IPS-15b (cell line): ENCODE measurements around the gene ELMO3.

Experiments
- H3K27me3 ChIP-seq: one replicate; pipeline ENCODE4 v1.6.1; 2013; ENCODE audit warnings: low read length; ENCODE audit not compliant: control insufficient read depth, insufficient read depth
- H3K36me3 ChIP-seq: one replicate; pipeline ENCODE4 v1.6.1; 2013; ENCODE audit warnings: low read length; ENCODE audit not compliant: control insufficient read depth, insufficient read depth
- H3K4me1 ChIP-seq: one replicate; pipeline ENCODE4 v1.6.1; 2013; ENCODE audit warnings: mild to moderate bottlenecking, low read length; ENCODE audit not compliant: control insufficient read depth, insufficient read depth
- H3K4me3 ChIP-seq: one replicate; pipeline ENCODE4 v1.5.1; 2013; ENCODE audit warnings: low read depth, low read length
- H3K9ac ChIP-seq: one replicate; pipeline ENCODE4 v1.6.1; 2013; ENCODE audit warnings: low read depth, mild to moderate bottlenecking, low read length
- H3K9me3 ChIP-seq: one replicate; pipeline ENCODE4 v1.6.1; 2013; ENCODE audit warnings: mild to moderate bottlenecking, low read length; ENCODE audit not compliant: control insufficient read depth, insufficient read depth

The ELMO3 gene

GRCh38 chr16:67194260-67194659 is 4.7 kb upstream of the ELMO3 start:
- Histone ChIP-seq H3K9ac (no peak overlapping the region), H3K9me3 (no peaks in the 10 kb centered on the region), H3K27me3 (no peaks in the 10 kb centered on the region), H3K4me3 (no peak overlapping the region), H3K36me3 (peaks cover 53% of the 10 kb centered on the region), H3K4me1 (peaks cover 5% of the 10 kb centered on the region)

GRCh38 chr16:67195676-67196075 is 3.3 kb upstream of the ELMO3 start:
- H3K4me1 ChIP-seq = peaks cover 7% of the 10 kb centered on the region
- no peaks in the 10 kb centered on the region for H3K9me3 ChIP-seq
- H3K9ac ChIP-seq = no peak overlapping the region
- no peak overlapping the region for H3K4me3 ChIP-seq
- peaks cover 53% of the 10 kb centered on the region for H3K36me3 ChIP-seq
- no peaks in the 10 kb centered on the region for H3K27me3 ChIP-seq

- Histone ChIP-seq H3K36me3 (peaks cover 53% of the 10 kb centered on the region), H3K27me3 (no peaks in the 10 kb centered on the region), H3K4me1 (peaks cover 7% of the 10 kb centered on the region), H3K9ac (no peak overlapping the region), H3K4me3 (no peak overlapping the region), H3K9me3 (no peaks in the 10 kb centered on the region)
Measured at GRCh38 chr16:67196881-67197280, 2.0 kb upstream of the ELMO3 start.

DNA sequence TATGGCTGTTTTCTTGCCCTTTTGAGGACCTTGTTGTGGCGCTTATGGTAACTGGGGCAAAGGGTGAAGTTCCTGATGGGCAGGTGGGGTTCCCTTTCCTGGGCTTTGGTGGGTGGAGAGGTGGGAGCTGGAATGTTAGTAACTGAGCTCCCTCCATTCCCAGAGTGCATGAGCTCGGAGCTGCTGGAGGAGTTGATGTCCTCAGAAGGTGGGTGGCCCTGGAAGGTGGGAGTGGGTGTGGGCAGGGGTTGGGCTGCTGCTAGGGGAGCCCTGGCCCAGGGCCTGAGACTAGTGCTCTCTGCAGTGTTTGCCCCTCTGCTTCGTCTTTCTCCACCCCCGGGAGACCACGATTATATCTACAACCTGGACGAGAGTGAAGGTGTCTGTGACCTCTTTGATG is 1.2 kb upstream of the ELMO3 start:
- H3K27me3 ChIP-seq = no peaks in the 10 kb centered on the region
- H3K4me1 ChIP-seq = peaks cover 7% of the 10 kb centered on the region
- no peak overlapping the region for H3K4me3 ChIP-seq
- no peak overlapping the region for H3K9ac ChIP-seq
- H3K9me3 ChIP-seq = no peaks in the 10 kb centered on the region
- peaks cover 58% of the 10 kb centered on the region for H3K36me3 ChIP-seq

DNA sequence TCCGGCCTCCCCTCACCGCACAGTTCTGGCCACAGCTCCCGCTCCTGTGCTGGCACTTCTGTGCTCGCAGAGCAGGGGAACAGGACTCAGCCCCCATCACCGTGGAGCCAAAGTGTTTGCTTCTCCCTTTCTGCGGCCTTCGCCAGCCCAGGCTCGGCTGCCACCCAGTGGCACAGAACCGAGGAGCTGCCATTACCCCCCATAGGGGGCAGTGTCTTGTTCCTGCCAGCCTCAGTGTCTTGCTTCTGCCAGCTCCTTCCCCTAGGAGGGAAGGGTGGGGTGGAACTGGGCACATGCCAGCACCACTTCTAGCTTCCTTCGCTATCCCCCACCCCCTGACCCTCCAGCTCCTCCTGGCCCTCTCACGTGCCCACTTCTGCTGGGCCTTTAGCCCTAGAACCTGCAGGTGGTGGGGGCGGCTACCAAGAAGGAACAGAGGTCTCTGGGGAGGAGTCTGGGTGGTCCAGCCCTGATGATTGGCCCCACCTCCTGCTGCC is 645 bp upstream of the ELMO3 start:
- no peaks in the 10 kb centered on the region for H3K9me3 ChIP-seq

DNA sequence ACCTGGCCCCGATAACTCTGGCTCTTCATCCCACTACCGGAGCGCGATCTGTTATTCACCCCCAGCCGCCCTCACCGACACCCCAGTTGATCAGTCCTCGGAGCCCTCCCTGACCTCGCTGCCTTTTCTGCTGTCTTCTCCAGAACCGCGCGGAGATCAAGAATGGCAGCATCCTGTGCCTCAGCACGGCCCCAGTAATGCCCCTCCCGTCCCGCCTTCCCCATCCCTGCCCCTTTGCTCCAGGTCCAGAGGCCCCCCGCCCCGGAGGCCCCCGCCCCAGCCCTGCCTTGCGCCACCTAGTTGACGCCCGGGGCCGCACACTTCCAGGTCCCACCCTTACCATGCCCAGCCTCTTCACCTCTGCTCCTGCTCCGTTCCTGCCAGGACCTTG is 872 bp downstream of the ELMO3 start:
- peak overlapping the region; percentile 75 for H3K4me3 ChIP-seq
- peaks cover 4% of the 10 kb centered on the region for H3K4me1 ChIP-seq
- H3K9ac ChIP-seq = no peak overlapping the region
- no peaks in the 10 kb centered on the region for H3K9me3 ChIP-seq
- H3K36me3 ChIP-seq = peaks cover 46% of the 10 kb centered on the region
- H3K27me3 ChIP-seq = no peaks in the 10 kb centered on the region

More for the DNA sequence above, 645 bp upstream of the ELMO3 start:
- no peak overlapping the region for H3K9ac ChIP-seq
- H3K27me3 ChIP-seq = no peaks in the 10 kb centered on the region
- H3K4me1 ChIP-seq = peaks cover 5% of the 10 kb centered on the region
- H3K36me3 ChIP-seq = peaks cover 55% of the 10 kb centered on the region
- H3K4me3 ChIP-seq = peak overlapping the region; percentile 18

DNA sequence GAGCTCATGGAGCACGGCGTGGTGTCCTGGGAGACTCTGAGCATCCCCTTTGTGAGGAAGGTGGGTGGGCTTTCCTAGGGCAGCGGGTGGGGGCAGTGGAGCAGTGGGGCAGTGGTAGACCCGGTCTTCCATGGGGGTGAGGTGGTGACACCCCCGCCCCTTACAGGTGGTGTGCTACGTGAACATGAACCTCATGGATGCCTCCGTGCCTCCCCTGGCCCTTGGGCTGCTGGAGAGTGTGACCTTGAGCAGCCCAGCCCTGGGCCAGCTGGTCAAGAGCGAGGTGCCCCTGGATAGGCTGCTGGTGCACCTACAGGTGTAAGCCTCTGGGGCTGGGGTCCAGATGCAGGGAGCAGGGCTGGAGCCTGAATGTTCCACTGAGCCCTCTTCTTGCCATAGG is 1.6 kb downstream of the ELMO3 start:
- no peaks in the 10 kb centered on the region for H3K27me3 ChIP-seq
- peaks cover 4% of the 10 kb centered on the region for H3K4me1 ChIP-seq
- no peak overlapping the region for H3K9ac ChIP-seq
- H3K9me3 ChIP-seq = no peaks in the 10 kb centered on the region
- H3K4me3 ChIP-seq = no peak overlapping the region
- peaks cover 39% of the 10 kb centered on the region for H3K36me3 ChIP-seq

- Histone ChIP-seq H3K9ac (no peak overlapping the region), H3K4me1 (peaks cover 4% of the 10 kb centered on the region), H3K27me3 (no peaks in the 10 kb centered on the region), H3K36me3 (peaks cover 27% of the 10 kb centered on the region), H3K9me3 (no peaks in the 10 kb centered on the region), H3K4me3 (no peak overlapping the region)
Measured at GRCh38 chr16:67201411-67202345, 2.7 kb downstream of the ELMO3 start.

GRCh38 chr16:67202426-67202825 is 3.5 kb downstream of the ELMO3 start:
- peaks cover 21% of the 10 kb centered on the region for H3K36me3 ChIP-seq

DNA sequence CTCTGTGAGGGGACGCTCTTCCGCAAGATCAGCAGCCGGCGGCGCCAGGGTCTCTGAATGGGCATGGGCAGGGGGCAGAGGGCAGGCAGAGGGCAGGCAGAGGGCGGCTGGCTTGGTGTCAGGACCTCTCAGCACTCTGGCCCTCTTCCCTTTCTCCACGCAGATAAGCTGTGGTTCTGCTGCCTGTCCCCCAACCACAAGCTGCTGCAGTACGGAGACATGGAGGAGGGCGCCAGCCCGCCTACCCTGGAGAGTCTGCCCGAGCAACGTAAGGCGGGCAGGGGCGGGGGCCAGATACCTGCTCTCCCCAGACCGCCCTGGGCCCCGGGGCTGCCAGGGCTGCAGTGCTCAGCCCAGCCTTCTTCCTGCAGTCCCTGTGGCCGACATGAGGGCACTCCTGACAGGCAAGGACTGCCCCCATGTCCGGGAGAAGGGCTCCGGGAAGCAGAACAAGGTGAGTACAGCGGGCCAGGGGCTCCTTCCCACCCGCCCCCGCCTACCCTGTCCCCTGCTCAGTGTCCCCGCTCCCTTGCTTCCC is 4.1 kb downstream of the ELMO3 start:
- Histone ChIP-seq H3K4me1 (peaks cover 6% of the 10 kb centered on the region), H3K9me3 (no peaks in the 10 kb centered on the region), H3K36me3 (peaks cover 15% of the 10 kb centered on the region), H3K9ac (no peak overlapping the region), H3K27me3 (no peaks in the 10 kb centered on the region), H3K4me3 (no peak overlapping the region)

More at GRCh38 chr16:67202426-67202825, 3.5 kb downstream of the ELMO3 start:
- no peaks in the 10 kb centered on the region for H3K27me3 ChIP-seq
- no peak overlapping the region for H3K9ac ChIP-seq
- H3K4me1 ChIP-seq = peaks cover 6% of the 10 kb centered on the region
- no peak overlapping the region for H3K4me3 ChIP-seq
- no peaks in the 10 kb centered on the region for H3K9me3 ChIP-seq

DNA sequence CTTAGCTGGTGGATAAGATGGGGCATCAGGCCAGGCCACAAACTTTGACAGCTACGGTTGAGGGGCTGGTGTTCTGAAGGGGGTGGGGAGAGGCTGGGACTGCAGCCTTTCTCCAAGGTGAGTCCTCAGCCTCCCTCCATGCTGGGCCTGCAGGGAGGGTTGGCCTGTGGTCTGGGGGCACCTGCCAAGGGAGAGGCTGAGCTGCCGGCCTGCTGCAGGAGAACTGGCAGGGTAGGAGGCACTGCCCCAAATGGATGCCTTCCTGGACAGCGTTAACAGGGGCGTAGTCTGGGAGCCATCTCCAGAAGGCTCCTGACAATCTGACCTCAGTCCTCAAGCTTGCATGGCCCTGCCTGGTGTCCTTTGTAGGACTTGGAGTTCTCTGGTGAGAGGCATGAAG is 5.1 kb downstream of the ELMO3 start:
- no peaks in the 10 kb centered on the region for H3K27me3 ChIP-seq
- peaks cover 11% of the 10 kb centered on the region for H3K36me3 ChIP-seq
- H3K4me3 ChIP-seq = no peak overlapping the region
- peaks cover 4% of the 10 kb centered on the region for H3K4me1 ChIP-seq
- no peaks in the 10 kb centered on the region for H3K9me3 ChIP-seq
- no peak overlapping the region for H3K9ac ChIP-seq
